Stimulated activated naive CD4-positive, alpha-beta T cell (primary cell): Measurements from ENCODE around the gene SMAD6.
"Not testable (repeated sequence)": the region's sequence is repeated elsewhere in the genome, so short reads cannot be mapped to it uniquely, and the experiment has no call there.

Source experiments
- DNase-seq, 6 experiments: peaks; one replicate each; lab custom pipeline; 2025; lab: John Stamatoyannopoulos, UW

Gene SMAD6

DNA sequence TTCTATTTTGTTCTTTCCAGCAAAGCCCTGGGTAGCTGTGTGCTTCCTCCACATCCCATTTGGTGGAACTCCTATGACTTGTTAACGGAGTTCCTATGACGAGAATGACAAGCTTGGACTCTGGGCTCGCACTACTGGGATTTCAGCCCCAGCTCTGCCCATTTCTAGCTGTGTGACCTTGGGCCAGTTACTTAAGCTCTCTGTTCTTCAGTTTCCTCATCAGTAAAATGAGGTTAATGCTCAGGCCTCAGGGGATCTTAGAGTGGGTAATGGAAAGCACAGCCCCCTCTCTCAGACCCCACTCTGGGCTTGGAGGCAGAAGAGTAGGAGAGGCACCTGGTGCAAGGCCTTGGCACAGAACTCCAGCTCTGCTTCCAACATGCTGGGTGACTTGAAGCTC, 123.1 kb downstream of the SMAD6 start:
- DNase-seq, result no peak

DNA sequence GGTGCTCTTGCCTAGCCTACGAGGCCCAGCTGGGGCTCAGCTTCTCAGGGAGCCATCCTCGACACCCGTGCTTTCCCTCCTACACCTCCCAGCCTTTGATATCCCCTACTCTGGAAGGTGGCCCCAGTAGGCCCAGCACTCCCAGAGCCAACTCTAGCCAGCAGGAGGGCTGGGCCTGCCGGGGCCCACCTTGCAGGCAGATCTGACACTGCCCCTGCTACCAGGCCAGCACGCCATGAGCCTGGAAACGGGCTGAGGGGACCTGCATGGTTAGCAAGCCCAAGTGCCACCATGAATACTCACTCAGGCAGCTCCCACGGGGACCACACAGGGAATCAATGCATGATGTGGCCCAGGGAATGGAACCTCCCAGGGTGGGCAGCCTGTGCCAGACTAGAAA, 123.7 kb downstream of the SMAD6 start:
- DNase-seq, result no peak

DNA sequence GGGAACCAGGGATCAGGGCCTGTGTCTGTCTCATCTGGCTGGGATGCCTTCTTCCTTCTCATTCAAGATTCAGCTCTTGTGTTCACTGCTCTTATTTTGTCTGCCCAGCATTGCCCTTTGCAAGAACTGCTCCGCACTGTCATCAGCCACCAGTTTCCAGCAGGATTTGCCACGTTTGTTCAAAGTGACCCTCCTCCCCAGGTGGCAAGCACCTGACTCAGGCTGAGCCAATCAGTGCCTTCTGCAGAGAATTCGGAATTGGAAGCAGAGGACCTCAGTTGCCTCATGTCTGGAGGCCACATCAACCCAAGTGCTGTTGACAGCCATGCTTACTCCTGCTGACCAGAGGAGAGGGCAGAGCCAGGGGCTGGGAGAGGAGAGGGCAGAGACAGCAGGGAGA, 124.5 kb downstream of the SMAD6 start:
- no peak for DNase-seq

DNA sequence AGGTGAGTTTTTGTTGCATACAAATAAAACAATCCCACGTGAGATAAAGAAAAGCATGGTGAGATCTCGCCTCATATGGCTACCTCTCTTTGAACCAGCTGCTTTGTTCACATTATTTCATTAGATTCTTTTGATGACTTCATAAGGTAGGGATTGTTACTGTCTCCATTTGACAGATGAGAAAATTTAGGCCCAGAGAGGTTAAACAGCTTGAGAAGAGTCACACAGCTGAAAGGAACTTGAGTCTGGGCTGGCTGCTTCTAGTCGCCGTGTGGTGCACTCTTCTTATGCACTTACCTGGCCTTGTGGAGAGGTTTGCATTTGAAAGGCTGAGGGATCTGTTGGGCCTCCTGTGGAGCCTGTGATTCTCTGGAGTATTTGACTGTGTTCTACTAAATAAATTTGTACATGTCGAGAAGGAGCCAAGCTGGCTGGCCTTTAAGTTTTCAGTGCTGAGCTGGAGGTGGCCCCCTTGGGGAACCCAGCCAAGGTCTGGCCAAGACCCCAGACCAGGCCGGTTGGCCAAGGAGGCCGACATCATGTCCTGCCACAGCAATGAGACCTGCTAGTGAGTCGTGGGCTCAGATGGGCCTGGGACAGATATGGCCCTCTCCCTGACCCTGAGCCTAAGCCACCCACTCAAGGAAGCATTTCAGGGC, 125.1 kb downstream of the SMAD6 start:
- no peak for DNase-seq

DNA sequence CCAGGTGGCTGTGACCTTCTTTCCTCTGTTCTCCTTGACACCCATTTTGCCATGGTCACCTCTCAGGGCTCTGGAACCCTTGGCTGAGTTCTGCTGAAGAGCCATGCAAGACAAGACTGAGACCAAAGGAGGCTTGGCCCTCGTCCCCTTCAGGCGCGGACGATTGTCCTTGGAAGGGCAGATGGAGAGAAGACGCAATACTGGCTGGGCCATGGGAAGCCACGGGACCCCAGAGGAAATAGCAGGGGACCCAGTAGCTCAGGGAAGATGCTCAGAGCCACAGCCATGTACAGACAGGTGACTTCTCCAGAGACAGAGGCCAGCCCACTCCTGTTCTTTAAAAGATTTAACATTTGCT, 125.6 kb downstream of the SMAD6 start:
- no peak for DNase-seq

GRCh38 chr15:66828817-66829541, 126.9 kb downstream of the SMAD6 start:
- DNase-seq, result not testable (repeated sequence)

DNA sequence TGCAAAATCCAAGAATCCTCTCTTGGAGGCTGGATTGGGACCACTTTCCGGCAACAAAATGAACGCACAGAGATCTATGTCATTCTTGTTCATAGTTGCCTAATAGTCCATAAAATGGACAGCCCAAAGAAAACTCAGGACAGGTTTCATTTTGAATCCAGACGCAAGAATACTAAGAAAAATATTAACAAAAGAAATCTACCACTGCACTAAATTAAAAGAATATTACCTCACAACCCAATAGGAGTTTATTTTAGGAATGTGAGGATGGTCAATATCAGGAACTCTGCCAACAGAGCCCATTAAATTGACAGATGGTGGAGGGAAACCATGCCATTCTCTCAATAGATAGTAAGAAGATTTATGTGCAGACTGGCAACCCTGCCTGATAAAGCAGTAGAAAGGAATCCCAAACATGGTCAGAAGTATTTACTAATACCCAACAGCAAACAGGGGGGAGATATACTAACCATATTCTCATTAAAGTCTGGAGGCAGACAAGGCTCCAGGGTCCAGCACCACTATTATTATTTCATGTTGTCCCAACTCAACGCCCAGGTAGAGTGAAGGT, 127.6 kb downstream of the SMAD6 start:
- DNase-seq, result no peak

DNA sequence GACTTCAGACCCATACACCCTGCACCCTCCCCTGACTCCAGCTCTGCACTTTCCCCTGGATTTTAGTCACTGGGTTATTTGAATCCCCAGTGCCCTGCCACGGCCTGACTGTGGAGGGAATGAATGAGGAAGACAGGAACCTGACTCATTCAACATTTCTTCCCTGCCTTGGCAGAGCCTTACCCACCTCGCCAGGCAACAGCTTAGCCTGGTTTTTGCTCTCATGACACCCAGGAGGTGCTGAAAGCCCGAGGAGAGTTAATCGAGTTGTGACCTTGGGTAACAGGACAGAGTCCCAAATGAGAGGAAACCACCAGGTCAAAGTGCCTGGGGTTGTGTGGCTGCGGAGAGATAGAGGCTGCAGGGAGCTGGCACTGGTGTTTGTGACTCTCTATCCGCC, 128.3 kb downstream of the SMAD6 start:
- no peak for DNase-seq

- DNase-seq, result no peak
Observed at GRCh38 chr15:66830823-66831222, 128.8 kb downstream of the SMAD6 start.

DNA sequence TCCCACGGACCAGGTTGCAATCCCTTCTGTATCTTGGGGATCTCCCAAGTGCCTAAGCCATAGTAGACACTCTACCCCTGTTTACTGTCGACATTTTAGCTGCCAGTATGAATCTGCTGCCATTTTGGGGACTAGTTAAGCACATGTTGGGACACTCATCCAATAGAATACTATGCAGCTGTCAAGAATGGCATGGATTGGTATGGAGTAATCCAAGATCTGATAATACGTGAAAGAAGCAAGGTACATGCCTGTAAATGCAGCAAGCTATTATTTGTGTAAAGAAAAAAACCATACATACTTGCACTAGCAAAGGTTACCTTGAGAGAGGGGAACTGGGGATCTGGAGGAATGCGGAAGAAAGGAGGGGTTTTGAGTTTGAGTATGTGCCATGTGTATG, 129.3 kb downstream of the SMAD6 start:
- DNase-seq, result no peak

GRCh38 chr15:66831801-66832390, 129.9 kb downstream of the SMAD6 start:
- DNase-seq, result no peak
